Measurements from ENCODE around the gene CCDC86.
"Not testable (repeated sequence)": the region's sequence is repeated elsewhere in the genome, so short reads cannot be mapped to it uniquely, and the experiment has no call there.

CCDC86 gene, protein sequence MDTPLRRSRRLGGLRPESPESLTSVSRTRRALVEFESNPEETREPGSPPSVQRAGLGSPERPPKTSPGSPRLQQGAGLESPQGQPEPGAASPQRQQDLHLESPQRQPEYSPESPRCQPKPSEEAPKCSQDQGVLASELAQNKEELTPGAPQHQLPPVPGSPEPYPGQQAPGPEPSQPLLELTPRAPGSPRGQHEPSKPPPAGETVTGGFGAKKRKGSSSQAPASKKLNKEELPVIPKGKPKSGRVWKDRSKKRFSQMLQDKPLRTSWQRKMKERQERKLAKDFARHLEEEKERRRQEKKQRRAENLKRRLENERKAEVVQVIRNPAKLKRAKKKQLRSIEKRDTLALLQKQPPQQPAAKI

DNA sequence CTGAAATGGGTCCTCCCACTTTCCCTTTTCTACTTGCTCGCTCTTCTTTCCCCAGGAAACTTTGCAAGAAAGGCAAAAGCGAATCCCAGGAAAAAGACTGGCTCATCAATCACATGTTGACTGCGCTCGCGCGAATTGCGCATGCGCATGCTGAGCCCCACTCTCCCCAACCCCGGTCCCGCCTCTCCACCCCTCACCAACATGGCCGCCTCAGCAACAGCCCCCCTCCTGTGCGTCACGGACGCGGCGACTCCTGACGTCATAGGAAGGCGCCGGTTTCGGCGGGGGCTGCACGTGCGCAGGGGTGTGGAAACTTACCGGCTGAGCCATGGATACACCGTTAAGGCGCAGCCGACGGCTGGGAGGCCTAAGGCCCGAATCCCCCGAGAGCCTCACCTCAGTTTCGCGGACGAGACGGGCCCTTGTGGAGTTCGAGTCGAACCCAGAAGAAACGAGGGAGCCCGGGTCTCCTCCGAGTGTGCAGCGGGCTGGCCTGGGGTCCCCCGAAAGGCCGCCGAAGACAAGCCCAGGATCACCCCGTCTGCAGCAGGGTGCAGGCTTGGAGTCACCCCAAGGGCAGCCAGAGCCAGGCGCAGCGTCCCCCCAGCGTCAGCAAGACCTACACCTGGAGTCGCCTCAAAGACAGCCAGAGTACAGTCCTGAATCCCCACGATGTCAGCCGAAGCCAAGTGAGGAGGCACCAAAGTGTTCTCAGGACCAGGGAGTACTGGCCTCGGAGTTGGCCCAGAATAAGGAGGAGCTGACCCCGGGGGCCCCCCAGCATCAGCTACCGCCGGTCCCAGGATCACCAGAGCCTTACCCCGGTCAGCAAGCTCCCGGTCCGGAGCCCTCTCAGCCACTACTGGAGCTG, at the start of gene CCDC86:
Gene CCDC86 (plus strand): TSS at position 317 of the 871 bp plus-strand sequence. CDS start 12 bp downstream, at position 329.
- DNase-seq: peak; percentile 99

DNA sequence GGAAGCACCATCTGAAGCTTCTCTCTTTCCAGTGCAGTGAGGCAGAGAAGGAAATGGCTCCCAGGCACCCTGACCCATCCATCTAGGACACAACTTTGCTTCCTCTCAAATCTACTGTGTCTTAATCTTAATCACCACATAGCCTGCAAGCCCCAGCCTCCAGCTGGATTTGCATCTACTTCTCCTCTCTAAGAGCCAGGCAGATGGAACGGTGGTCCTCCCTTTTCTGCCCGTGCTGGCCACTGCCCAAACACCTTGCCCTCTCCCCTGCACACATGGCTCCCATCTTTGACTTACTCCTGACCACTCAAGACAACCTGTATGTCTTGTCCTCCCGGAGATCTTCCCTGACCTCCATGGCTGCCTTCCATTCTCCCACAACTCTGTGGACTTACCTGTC, 49.4 kb upstream of the CCDC86 start:
- no peak for DNase-seq

DNA sequence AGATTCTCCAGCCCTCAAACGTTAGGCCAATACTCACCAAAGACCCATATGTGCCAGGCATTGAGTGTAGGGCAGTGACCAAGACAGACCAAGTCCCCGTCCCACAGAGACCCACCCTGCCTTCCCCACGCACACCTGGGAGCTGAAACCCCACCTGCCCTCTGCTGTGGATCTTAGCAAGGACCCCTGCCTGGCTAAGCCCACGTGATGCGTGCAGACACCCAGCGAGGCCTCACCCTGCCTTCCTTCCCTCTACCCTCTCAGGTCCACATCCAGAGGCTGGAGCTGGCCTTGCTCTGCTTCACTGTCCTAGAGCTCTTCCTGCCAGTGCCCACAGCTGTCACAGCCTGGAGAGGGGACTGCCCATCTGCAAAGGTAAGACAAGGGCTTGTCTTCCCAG, 46.6 kb upstream of the CCDC86 start:
- DNase-seq: no peak

DNA sequence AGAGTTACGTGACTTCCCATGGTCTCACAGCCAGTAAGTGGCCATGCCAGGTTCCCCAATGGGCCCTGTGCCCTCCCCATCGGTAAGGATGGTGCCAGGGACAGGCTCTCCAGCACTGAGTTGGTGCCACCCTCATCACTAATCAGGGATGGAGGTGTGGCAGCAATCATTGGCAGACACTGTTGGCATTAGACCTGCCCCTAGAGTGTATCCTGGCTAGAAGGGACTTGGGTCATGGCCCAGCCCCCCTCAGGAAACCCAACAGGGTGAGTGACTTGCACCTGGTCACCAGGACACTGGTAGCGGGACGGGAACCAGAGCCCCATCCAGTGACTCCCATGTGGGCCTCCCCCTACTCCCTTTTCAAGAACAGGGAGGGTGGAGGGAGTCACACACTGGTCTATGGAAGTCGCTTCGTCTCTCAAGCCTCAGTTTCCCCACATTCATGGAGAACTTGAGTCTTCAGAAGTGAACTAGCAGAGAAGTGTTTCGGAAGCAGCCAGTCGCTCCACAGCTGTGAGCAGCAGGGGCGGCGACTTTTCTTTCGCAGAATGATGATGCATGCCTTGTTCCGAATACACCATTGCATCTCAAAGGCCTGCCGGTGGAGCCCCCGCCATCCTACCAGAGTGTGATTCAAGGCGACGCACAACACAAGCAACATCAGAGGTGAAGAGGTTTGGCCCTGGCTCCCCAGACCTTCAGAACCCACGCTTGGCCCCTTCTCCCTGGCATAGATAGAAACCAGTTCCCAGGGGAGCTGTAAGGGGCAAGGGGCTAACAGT, 43.9 kb upstream of the CCDC86 start:
- DNase-seq: no peak

DNA sequence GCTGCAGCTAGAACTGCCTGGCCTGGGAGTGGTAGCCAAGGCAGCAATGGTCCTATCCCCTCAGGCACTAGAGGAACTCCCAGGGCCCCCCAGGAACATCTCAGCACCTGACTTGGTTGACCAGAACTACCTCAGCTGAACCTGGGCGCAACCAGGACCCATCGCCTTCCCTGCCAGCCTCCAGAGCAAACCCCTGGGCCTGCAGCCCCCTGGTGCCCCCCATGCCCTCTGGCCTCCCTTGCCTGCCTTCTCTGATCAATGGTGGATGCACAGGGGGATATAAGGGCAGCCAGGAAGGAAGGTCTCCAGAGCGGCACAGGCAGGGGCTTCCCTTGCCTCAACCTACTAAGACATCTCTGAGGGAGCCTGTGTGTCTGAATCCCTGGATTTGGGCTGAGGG, 43.3 kb upstream of the CCDC86 start:
- DNase-seq: no peak

DNA sequence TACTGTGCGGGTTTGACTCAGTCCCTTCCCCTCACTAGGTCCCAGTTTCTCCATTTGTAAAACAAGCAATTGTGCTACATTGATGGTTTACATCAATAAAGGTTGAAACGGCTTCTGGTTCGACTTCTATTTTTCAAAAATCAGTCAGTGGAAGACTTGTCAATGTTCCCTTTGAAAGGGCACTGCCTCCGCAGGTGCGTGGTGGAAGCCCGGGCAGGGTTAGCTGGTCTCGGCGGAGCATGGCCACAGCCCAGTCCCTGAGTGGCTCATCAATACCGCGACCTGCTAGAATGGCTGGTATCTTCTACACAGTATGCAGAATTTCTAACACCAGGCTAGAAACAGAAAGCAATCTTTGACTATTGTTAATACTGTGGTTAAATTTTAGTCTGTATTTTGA, 40.7 kb upstream of the CCDC86 start:
- no peak for DNase-seq

DNA sequence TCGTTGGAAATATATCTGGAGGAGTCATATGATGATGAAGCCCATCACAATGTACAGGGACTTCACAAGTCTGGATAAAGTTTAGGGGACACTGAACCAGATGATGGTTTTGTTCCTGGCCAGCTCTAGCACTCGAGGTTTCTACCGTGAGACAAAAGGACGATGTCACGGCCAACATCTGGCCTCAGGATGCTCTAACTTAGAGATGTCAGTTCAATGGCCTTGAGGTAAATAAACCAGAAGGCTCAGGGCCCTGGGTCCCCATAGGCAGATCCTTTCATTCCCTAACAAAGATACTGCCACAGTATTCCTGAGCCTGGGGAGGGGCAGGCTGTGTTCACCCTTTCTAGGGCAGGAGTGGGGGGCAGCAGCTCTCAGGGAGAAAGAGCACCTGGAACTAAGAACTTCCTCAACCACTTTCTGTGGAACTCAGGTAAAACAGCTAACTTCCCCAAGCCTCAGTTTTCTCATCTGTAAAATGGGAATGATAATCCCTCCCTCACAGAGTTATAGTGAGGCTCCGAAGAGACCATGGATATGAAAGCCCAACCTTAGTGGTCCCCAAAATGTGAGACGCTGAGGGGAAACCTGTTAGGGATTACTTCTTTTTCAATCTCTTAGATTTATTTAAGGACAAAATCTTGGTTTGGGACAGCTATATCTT, 38.5 kb upstream of the CCDC86 start:
- DNase-seq: no peak

DNA sequence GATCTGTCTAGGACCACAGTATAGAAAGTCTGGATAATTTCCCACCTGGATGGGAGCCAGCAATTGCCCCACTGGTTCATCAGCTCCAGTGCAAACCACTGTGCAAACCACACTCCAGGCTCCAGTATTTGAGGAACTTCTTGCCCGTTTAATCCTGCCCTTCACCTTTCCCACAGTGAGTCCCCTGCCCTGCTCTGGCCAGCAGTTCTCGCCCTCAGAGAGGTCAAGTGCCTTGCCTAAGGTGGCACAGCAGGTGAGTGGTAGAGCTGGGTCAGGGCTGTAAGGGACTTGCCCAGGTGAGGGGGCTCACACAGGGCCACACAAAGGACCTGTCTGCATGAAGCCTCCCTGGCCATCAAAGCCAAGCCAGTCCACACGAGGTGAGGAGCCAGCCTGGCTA, 32.7 kb upstream of the CCDC86 start:
- DNase-seq: no peak

DNA sequence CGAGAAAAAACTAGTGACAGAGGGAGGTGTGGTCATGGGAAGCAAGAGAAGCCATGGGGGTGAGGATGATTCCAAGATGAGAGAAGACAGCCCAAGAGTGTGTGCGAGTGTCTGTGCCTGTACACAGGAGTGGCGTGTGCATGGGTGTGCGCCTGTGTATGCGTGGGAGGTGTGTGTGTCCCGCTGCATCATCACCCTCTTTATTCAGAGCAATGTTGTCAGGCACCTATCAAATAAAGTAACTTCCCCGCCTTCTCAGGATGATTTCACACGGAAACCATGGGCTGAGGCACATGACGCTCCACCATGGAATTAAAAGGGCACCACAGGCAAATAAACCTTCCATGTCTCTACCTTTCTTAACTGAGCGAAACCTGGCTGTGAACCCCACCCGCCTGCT, 32.2 kb upstream of the CCDC86 start:
- DNase-seq: no peak

DNA sequence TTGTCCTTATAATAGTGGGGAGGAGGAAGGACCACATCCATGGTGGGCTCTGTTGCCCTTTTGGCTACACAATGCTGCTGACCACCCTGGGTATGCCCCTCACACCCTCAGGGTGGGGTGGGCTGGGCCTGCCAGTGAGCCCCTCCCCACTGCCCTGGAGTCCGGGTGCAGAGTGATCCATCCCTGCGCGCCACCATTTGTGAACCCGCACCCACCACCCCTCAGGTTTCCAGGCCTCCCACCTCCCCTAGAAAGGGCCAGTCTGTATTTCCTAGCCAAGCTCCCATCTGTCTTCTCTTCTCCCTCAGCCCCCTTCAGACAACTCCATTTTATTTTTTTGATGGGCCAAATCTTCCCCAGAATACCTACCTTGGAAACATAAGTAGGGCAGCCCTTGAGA, 31.8 kb upstream of the CCDC86 start:
- DNase-seq: no peak

DNA sequence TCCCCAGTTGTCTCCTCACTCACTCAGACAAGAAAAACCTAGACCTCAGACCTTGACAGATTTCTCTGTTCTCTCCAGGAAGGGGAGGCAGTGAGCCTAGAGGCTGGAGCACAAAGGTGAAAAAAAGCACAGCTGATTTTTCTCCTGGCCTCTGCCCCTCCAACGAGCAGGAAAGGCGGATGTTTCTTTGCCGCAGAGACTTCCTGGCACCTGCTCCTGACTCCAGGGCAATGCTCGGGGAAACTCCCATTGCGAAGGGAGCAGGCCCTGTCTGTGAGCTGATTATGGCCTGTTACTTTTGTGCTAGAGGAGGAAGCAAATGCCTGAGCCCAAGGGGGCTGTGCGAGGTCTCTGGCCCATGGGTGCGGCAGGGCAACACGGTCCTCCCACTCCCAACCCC, 31.3 kb upstream of the CCDC86 start:
- DNase-seq: no peak

DNA sequence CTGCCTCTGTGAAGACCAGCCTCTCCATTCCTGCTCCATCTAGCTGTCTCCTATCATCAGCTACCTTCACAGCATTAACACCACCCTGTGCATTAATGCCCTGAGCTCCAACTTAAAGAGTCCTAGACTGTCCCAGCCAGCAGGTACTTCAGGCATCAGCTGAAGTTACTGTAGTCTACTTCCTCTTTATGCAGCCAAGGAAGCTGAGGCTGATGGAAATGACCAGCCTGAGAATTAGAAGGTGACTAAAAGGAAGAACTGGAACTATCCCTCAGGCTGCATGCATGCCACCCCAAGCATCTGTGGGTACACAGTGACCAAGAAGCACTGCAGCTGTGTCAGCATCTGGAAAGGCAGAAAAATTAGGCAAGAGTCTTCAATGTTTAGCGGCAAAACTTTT, 28.6 kb upstream of the CCDC86 start:
- DNase-seq: no peak

DNA sequence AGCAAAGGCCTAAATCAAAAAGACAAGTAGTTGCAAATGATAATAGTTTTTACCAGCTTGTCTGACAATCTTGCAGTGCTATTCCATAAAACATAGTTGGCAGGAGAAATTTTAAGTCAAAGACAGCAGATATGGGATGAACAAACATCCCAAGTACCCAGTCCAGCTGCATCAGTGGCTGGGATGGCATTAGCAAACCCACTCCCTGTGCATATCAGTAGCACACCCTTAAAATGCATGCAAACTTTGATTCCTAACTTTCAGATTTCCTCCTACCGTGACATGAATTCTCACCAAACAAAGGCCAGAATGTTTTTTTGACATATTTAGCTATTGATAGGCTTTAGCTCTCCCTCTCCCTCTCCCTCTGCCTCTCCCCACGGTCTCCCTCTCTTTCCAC, 27.8 kb upstream of the CCDC86 start:
- no peak for DNase-seq

DNA sequence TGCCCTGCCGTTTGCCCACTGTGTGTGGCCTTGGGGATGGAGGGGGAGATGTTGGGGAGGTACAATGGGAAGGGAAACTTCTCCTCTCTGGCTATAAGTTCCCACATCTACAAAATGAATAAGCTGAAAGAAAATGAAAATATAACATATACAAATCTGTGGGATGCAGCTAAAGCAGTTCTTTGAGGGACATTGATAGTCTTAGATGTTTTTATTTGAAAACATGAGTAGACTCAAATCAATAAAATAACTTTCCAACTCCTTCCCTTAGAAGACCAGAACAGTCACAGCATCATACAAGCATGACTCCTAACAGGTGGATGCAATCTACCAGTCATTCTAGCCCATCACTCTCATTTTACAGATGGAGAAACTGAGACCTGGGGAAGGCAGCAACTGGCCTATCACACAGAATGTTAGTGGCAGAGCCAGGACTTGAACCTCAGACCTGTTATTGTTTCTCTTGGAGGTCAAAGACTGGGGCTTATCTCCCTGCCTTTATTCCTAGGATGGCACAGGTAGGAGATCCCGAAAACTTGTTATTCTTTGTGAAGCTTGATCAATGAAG, 25.2 kb upstream of the CCDC86 start:
- DNase-seq: no peak

DNA sequence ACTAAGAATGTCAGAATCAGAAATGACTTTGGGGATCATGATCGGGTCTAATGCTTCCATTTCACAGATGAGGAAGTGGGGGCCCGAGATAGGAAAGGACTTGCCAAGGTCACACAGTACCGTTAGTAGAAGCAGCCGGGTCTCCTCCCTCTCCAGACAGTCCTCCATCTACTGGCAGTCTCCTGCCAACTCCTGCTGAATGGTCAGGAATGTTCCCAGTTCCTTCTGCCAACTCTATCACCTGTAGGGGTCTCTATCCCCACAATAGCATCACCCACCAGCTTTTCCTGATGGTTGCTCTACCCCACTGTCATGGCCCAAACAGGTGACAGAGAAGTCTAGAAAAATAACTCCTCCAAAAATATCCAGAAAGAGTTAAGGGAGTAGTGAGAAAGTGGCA, 23.9 kb upstream of the CCDC86 start:
- DNase-seq: no peak

DNA sequence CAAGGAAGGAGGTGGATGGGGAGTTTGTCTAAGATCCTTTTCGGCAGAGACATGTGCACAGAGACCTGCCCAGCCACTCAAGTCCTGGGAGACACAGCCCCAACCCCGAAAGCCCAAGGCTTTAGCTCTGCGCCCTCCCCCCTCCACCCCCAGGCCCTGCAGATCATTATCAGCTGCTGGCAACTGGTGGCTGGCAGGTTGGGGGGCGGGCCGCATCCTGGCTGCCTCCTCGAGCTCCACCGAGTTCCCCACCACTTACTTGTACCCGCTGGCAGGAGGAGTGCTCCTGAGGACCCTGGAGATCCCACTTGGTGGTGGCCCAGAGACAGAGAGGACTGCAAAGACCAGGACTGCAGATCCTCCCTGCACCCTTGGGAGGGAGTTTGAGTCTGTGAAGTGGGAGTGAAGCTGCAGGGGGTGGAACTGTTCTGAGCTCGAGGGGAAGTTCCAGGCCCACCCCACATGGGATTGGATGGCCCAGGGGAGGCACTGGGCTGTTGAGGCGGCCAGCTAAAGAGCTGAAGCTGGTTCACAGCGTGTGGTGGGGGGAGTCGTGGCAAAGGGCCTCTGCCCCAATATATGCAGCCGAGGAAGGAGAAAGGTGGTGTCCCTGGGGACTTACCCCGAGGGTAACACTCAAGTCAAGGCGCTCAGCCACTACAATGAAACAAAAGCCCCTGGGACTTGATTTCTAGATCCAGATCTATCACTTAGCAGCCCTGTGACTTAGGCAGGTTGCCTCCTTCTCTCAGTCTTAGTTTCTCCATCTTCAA, 19.9 kb upstream of the CCDC86 start:
- DNase-seq: no peak

DNA sequence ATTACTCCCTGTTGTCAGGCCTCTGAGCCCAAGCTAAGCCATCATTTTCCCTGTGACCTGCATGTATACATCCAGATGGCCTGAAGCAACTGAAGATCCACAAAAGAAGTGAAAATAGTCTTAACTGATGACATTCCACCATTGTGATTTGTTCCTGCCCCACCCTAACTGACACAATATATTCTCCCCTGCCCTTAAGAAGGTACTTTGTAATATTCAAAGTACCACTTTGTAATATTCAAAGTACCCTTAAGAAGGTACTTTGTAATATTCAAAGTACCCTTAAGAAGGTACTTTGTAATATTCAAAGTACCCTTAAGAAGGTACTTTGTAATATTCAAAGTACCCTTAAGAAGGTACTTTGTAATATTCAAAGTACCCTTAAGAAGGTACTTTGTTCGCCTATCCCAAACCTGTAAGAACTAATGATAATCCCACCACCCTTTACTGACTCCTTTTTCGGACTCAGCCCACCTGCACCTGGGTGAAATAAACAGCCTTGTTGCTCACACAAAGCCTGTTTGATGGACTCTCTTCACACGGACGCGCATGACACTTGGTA, 18.1 kb upstream of the CCDC86 start:
- DNase-seq: not testable (repeated sequence)

DNA sequence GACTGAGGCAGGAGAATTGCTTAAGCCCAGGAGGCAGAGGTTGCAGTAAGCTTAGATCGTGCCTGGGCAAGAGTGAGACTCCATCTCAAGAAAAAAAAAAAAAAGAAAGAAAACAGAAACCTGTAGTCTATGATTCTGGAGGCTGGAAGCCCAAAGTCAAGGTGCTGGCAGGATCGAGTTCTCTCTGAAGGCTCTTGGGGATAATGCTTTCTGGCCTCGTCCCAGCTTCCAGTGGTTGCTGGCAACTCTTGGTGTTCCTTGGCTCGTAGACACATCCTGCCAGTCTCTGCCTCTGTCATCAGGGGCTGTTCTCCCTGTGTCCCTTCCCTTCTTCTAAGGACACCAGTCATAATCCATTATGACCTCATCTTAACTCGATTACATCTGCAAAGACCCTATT, 16.8 kb upstream of the CCDC86 start:
- DNase-seq: no peak

DNA sequence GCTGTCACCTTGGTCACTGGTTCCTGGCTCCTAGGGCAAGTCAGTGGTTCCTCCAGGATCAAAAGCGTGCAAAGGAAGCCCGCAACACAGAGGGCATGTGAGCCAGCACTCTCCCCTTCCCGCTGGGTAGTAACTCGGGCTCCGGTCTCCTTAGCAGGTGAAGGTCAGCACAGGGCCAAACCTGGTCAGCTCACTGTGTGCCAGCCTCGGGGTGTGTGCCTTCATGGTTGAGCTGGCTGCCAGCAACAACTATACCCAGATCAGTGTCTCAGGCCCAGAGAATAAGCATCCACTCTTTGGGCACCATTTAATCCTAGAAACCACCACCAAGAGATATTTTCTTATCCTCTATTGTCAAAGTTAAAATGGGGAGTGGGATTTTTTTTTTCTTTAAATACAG, 16.1 kb upstream of the CCDC86 start:
- DNase-seq: no peak

DNA sequence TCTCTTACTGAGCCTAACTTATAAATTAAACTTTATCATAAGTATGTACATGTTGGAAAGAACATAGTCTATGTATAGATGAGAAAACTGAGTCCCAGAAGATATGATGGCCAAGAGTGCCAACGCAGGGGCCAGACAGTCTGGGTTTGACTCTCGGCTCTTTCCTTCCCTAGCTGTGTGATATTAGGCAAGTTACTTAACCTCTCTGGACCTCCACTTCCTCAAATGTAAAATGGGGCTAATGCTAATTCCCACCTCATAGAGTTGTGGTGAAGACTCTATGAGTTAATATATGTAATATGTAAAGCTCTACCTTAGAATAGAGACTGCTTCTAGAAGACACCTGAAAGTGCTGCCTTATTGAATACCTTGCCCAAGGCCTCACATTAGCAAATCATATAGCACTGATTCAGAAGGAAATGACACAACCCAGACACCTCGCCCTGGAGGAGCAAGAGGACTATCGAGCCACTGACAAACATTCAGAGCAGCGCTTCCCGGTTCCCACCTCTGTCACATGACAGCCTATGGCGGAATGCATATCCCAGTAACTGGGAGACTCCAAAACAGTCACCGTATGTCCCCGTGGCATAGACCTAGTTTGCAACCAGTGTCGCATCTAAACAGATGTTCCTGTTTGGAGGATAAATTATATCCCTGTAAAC, 11.3 kb upstream of the CCDC86 start:
- no peak for DNase-seq

DNA sequence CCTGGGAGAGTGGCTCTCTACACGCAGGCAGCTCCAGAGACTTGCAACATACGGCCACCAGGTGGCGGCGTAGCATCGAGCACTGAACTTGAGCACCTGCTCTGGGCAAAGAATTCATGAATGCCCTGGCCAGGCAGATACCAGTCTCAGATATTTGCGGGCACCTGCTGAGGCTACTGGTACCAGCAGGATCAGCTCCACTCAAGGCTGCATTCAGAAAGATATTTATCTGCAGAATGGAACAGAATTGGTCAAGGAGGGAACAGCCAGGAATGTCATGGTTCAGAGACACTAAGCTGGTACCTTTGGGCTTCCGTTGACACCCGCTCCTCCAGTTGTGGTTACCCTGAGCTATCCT, 10.8 kb upstream of the CCDC86 start:
- DNase-seq: peak; percentile 71
